Natural killer cell (primary cell): ENCODE results near the gene HTR1A. TPM values are rescaled to one million over a fixed set of nuclear protein-coding genes. Genes with fewer than 3 reads are reported as not detected.

Experiments used
- ATAC-seq, 3 donors: fragments of 150-1000 bp in 2 of 3; fragments of 200-7000 bp in 1 of 3; cut with Tn5 transposase; 1 replicate in 1 of 3; 2 replicates in 2 of 3; pipeline ENCODE4 v1.10.0; 2021; ENCODE audit warnings: mild to moderate bottlenecking in 2 of 3, moderate library complexity in 2 of 3
- DNase-seq, 2 donors: peaks; one replicate each; pipeline versions ENCODE4 v3.0.0 to v3.0.0-alpha.2; 2013 to 2021; ENCODE audit warnings: mixed read lengths in 1 of 2
- H3K27ac ChIP-seq: one replicate; pipeline ENCODE4 v1.5.1; 2013; ENCODE audit warnings: mild to moderate bottlenecking, low read length
- H3K27me3 ChIP-seq: one replicate; pipeline ENCODE4 v1.6.1; 2013; ENCODE audit warnings: low read length; ENCODE audit not compliant: control insufficient read depth, insufficient read depth
- H3K36me3 ChIP-seq: one replicate; pipeline ENCODE4 v1.6.1; 2013; ENCODE audit warnings: low read length; ENCODE audit not compliant: control insufficient read depth, insufficient read depth
- H3K4me1 ChIP-seq: one replicate; pipeline ENCODE4 v1.6.1; 2013; ENCODE audit warnings: low read length; ENCODE audit not compliant: control insufficient read depth, insufficient read depth
- H3K4me3 ChIP-seq: one replicate; pipeline ENCODE4 v1.5.1; 2013; ENCODE audit warnings: low read length
- H3K9me3 ChIP-seq: one replicate; pipeline ENCODE4 v1.6.1; 2013; ENCODE audit warnings: low read length; ENCODE audit not compliant: control insufficient read depth, insufficient read depth
- H3K27ac Mint-ChIP-seq, 2 donors: one replicate each; pipeline ENCODE4 v1.8.0; 2022; ENCODE audit warnings: mild to moderate bottlenecking in 2 of 2, mixed read lengths in 2 of 2, moderate library complexity in 1 of 2
- H3K27me3 Mint-ChIP-seq, 2 donors: one replicate each; pipeline ENCODE4 v1.8.0; 2022; ENCODE audit warnings: low read depth in 2 of 2, mixed read lengths in 2 of 2
- H3K36me3 Mint-ChIP-seq: one replicate; pipeline ENCODE4 v1.8.0; 2022; ENCODE audit warnings: mixed read lengths
- H3K4me1 Mint-ChIP-seq, 2 donors: one replicate each; pipeline ENCODE4 v1.8.0; 2022; ENCODE audit warnings: mixed read lengths in 2 of 2
- H3K4me3 Mint-ChIP-seq: one replicate; pipeline ENCODE4 v1.8.0; 2022; ENCODE audit warnings: mild to moderate bottlenecking, moderate library complexity, mixed read lengths
- H3K9me3 Mint-ChIP-seq, 2 donors: one replicate each; pipeline ENCODE4 v1.8.0; 2022; ENCODE audit warnings: mixed read lengths in 2 of 2
- WGBS: methylation state at CpG from one replicate; pipeline ENCODE4 v1.1.7; 2013; ENCODE audit warnings: missing lambda C conversion rate; ENCODE audit not compliant: insufficient coverage; 5-methylcytosine and 5-hydroxymethylcytosine counted together
- intact Hi-C: fragments of 100-400 bp; cut with micrococcal nuclease; formaldehyde crosslinking; loops from one replicate; pipeline ENCODE4 v1.14.2; 2022
- total RNA-seq, 4 donors: library from RNA; stranded (reverse); fragments of 120-200 nt in 1 of 4; gene quantifications; one replicate each; pipeline versions ENCODE4 v1.2.3 to v1.2.4, GENCODE V29; 2013 to 2022
- TF ChIP-seq, protein P1 (sequence below): fragments of 200-600 bp; IDR thresholded peaks from one replicate; pipeline ENCODE4 v1.8.0; 2022; ENCODE audit warnings: antibody characterized with exemption

HTR1A gene
- total RNA-seq, 3 donors from 2014 or later (not counting 1 experiment from before 2014, with no cell fraction given), result not detected

DNA sequence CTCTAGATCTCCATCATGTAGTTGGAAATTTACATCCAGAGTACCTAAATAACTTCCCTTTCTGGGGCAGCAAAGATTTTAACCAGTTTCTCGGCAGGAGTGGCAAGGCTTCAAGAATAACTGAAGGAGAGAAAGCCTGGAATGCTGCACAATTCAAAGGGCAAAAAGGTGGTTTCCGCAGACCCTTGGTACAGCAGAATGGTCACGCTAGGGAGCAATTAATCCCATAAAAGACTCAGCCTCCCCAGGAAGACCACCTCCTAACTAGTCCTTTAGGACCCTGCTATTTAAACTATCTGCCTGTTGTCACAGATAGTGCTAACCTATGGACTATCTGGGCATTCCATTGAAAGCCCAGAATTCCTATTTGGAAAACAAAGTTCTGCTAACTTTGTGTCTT, 3.6 kb downstream of the HTR1A start:
- Histone ChIP-seq H3K27me3 (peaks cover 7% of the 10 kb centered on the region), H3K36me3 (no peaks in the 10 kb centered on the region), H3K4me3 (no peak overlapping the region), H3K4me1 (no peaks in the 10 kb centered on the region), H3K27ac (no peak overlapping the region), H3K9me3 (peaks cover 13% of the 10 kb centered on the region)
- H3K36me3 Mint-ChIP-seq, result peaks cover 14% of the 10 kb centered on the region
- peaks cover 13 to 16% of the 10 kb centered on the region in 2 donors for H3K27me3 Mint-ChIP-seq
- H3K9me3 Mint-ChIP-seq, result peaks cover 14 to 17% of the 10 kb centered on the region in 2 donors
- no peak overlapping the region for H3K27ac Mint-ChIP-seq
- ATAC-seq (no peak), DNase-seq (no peak)
- WGBS, result 12% methylated on average over 3 of the region's 3 CpGs
- no peak overlapping the region for H3K4me3 Mint-ChIP-seq
- intact Hi-C loops, result no loop called here
- TF ChIP-seq, protein P1, sequence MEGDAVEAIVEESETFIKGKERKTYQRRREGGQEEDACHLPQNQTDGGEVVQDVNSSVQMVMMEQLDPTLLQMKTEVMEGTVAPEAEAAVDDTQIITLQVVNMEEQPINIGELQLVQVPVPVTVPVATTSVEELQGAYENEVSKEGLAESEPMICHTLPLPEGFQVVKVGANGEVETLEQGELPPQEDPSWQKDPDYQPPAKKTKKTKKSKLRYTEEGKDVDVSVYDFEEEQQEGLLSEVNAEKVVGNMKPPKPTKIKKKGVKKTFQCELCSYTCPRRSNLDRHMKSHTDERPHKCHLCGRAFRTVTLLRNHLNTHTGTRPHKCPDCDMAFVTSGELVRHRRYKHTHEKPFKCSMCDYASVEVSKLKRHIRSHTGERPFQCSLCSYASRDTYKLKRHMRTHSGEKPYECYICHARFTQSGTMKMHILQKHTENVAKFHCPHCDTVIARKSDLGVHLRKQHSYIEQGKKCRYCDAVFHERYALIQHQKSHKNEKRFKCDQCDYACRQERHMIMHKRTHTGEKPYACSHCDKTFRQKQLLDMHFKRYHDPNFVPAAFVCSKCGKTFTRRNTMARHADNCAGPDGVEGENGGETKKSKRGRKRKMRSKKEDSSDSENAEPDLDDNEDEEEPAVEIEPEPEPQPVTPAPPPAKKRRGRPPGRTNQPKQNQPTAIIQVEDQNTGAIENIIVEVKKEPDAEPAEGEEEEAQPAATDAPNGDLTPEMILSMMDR, result no peak
- H3K4me1 Mint-ChIP-seq, result no peaks in the 10 kb centered on the region

DNA sequence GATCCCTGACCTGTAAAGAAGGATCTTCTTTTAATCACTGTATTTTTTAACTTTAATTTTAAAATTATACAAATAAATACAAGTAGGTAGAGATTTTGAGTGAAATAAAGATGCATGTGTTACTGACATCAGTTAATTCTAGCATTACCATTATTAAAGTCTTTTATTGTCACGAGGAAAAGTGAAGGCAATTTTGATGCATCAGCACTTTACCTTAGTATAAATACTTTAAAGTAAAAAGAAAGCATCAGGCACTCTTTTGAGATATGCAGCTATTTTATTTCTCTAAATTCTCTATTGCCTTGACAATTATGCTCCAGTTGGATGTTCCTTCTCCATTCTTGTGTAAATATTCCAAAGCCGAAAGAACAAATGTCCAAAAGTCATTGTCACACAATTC, 4.6 kb downstream of the HTR1A start:
- Histone ChIP-seq H3K27ac (no peak overlapping the region), H3K36me3 (no peaks in the 10 kb centered on the region), H3K4me1 (no peaks in the 10 kb centered on the region), H3K4me3 (no peak overlapping the region), H3K9me3 (peaks cover 13% of the 10 kb centered on the region), H3K27me3 (peaks cover 7% of the 10 kb centered on the region)
- H3K9me3 Mint-ChIP-seq, result peaks cover 14 to 17% of the 10 kb centered on the region in 2 donors
- peaks cover 14% of the 10 kb centered on the region for H3K36me3 Mint-ChIP-seq
- intact Hi-C loops, result no loop called here
- no peaks in the 10 kb centered on the region for H3K4me1 Mint-ChIP-seq
- WGBS, result 100% methylated on average over 1 of the region's 2 CpGs
- ATAC-seq (no peak), DNase-seq (no peak)
- no peak overlapping the region for H3K27ac Mint-ChIP-seq
- H3K4me3 Mint-ChIP-seq, result no peak overlapping the region
- TF ChIP-seq, protein P1, result no peak
- H3K27me3 Mint-ChIP-seq, result peaks cover 13 to 16% of the 10 kb centered on the region in 2 donors

DNA sequence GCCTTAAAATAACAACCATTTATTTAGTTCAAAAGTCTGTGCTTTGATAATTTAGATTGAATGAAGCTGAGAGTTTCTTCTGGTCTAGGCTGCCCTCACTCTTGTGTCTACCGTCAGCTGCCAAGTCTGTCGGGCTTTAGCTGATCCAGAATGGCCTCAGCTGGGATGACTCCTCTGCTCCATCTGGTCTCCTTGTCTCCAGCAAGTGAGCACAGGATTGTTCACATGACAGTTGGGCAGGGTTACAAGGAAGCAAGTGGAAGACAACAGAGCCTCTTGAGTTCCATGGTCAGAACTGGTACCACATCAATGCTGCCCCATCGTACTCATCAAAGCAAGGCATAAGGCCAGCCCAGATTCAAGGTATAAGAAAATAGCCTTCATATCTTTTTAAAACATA, 9.0 kb downstream of the HTR1A start:
- Histone ChIP-seq H3K27me3 (no peaks in the 10 kb centered on the region), H3K9me3 (no peaks in the 10 kb centered on the region), H3K4me1 (no peaks in the 10 kb centered on the region), H3K27ac (no peak overlapping the region), H3K36me3 (no peaks in the 10 kb centered on the region), H3K4me3 (no peak overlapping the region)
- DNase-seq (no peak), ATAC-seq (no peak)
- Mint-ChIP-seq H3K4me1 (no peaks in the 10 kb centered on the region), H3K4me3 (no peak overlapping the region), H3K27me3 (peaks cover 0 to under 1% of the 10 kb centered on the region in 2 donors), H3K36me3 (peaks cover under 1% of the 10 kb centered on the region), H3K27ac (no peak overlapping the region), H3K9me3 (peaks cover 12 to 13% of the 10 kb centered on the region in 2 donors)
- intact Hi-C loops, result no loop called here
- TF ChIP-seq, protein P1, result no peak
- 87% methylated on average over 3 of the region's 3 CpGs for WGBS

DNA sequence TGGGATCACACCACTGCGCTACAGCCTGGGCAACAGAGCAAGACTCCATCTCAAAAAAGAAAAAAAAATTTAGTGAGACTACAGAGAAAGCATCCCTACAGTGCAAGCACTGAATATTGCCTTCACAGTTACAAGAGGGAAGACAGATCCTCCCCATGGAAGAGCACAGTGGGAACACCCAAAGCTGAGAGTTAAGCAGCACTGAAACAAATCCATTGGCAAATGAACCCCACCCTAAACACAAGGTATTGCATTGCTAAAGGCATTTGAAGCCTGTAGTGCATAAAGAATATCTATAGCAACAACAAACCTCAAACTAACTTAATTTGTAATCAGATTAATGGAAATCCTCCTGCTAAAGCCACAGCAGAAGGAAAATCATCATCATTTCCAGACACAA, 27.1 kb downstream of the HTR1A start:
- Histone ChIP-seq H3K27me3 (no peaks in the 10 kb centered on the region), H3K9me3 (peaks cover 4% of the 10 kb centered on the region), H3K27ac (no peak overlapping the region), H3K36me3 (no peaks in the 10 kb centered on the region), H3K4me3 (no peak overlapping the region), H3K4me1 (no peaks in the 10 kb centered on the region)
- TF ChIP-seq, protein P1, result no peak
- intact Hi-C loops, result no loop called here
- DNase-seq, result no peak
- H3K27ac Mint-ChIP-seq, result no peak overlapping the region
- H3K36me3 Mint-ChIP-seq, result peaks cover 5% of the 10 kb centered on the region
- no peaks in the 10 kb centered on the region for H3K27me3 Mint-ChIP-seq
- no peak overlapping the region for H3K4me3 Mint-ChIP-seq
- no peaks in the 10 kb centered on the region for H3K4me1 Mint-ChIP-seq
- 100% methylated on average over 1 of the region's 1 CpG for WGBS
- H3K9me3 Mint-ChIP-seq, result peaks cover 14 to 17% of the 10 kb centered on the region in 2 donors
- ATAC-seq, result no peak
